HEK293 (cell line): ENCODE measurements around the gene KDF1.

Experiments
- GLI2 ChIP-seq: fragments of 450-650 bp; formaldehyde crosslinking; IDR thresholded peaks from 2 replicates; pipeline ENCODE4; 2017; ENCODE audit warnings: missing biosample characterization, missing genetic modification characterization, low read depth, borderline replicate concordance
- GLIS2 ChIP-seq: fragments of 450-650 bp; formaldehyde crosslinking; IDR thresholded peaks from 2 replicates; pipeline ENCODE4 v1.5.1; 2016; ENCODE audit warnings: missing biosample characterization, missing genetic modification characterization
- KLF1 ChIP-seq: fragments of 450-650 bp; formaldehyde crosslinking; IDR thresholded peaks from 2 replicates; pipeline ENCODE4 v1.5.1; 2016; ENCODE audit warnings: missing biosample characterization, missing genetic modification characterization
- KLF10 ChIP-seq: fragments of 450-650 bp; IDR thresholded peaks from 2 replicates; pipeline ENCODE4 v1.5.1; 2018; ENCODE audit warnings: missing biosample characterization, mild to moderate bottlenecking, missing genetic modification characterization
- KLF16 ChIP-seq: fragments of 450-650 bp; formaldehyde crosslinking; IDR thresholded peaks from 2 replicates; pipeline ENCODE4 v1.5.1; 2017; ENCODE audit warnings: missing biosample characterization, missing genetic modification characterization
- KLF8 ChIP-seq: fragments of 450-650 bp; formaldehyde crosslinking; IDR thresholded peaks from 2 replicates; pipeline ENCODE4 v1.5.1; 2016; ENCODE audit warnings: missing biosample characterization, missing genetic modification characterization
- KLF9 ChIP-seq: fragments of 450-650 bp; formaldehyde crosslinking; IDR thresholded peaks from 2 replicates; pipeline ENCODE4 v1.5.1; 2016; ENCODE audit warnings: missing biosample characterization, missing genetic modification characterization, low read depth
- SETDB1 ChIP-seq: IDR thresholded peaks from one replicate; pipeline ENCODE4 v1.6.1; 2017; ENCODE audit warnings: mild to moderate bottlenecking, low read length, moderate library complexity, mixed read lengths; ENCODE audit not compliant: insufficient read length
- SP2 ChIP-seq: fragments of 450-650 bp; formaldehyde crosslinking; IDR thresholded peaks from 2 replicates; pipeline ENCODE4 v1.5.1; 2016; ENCODE audit warnings: missing biosample characterization, missing genetic modification characterization
- SP7 ChIP-seq: fragments of 450-650 bp; formaldehyde crosslinking; IDR thresholded peaks from 2 replicates; pipeline ENCODE4 v1.5.1; 2016; ENCODE audit warnings: missing biosample characterization, missing genetic modification characterization
- TRIM28 ChIP-seq: IDR thresholded peaks from 2 replicates; pipeline ENCODE4 v1.6.1; 2011; ENCODE audit warnings: low read length, control low read depth, borderline replicate concordance
- ZBTB17 ChIP-seq: fragments of 450-650 bp; formaldehyde crosslinking; IDR thresholded peaks from 2 replicates; pipeline ENCODE4 v1.5.1; 2016; ENCODE audit warnings: missing biosample characterization, missing genetic modification characterization
- ZBTB21 ChIP-seq: fragments of 450-650 bp; formaldehyde crosslinking; IDR thresholded peaks from 2 replicates; pipeline ENCODE4 v1.5.1; 2017; ENCODE audit warnings: missing biosample characterization, missing genetic modification characterization
- ZFP41 ChIP-seq: fragments of 450-650 bp; formaldehyde crosslinking; IDR thresholded peaks from 2 replicates; pipeline ENCODE4 v1.5.1; 2016; ENCODE audit warnings: missing biosample characterization, missing genetic modification characterization, borderline replicate concordance
- ZNF132 ChIP-seq: fragments of 450-650 bp; formaldehyde crosslinking; IDR thresholded peaks from 2 replicates; pipeline ENCODE4 v1.5.1; 2017; ENCODE audit warnings: missing biosample characterization, missing genetic modification characterization, borderline replicate concordance
- ZNF37A ChIP-seq: fragments of 450-650 bp; IDR thresholded peaks from 2 replicates; pipeline ENCODE4 v1.5.1; 2018; ENCODE audit warnings: missing biosample characterization, missing genetic modification characterization
- ZNF394 ChIP-seq: fragments of 450-650 bp; formaldehyde crosslinking; IDR thresholded peaks from 2 replicates; pipeline ENCODE4 v1.5.1; 2016; ENCODE audit warnings: missing biosample characterization, missing genetic modification characterization, mild to moderate bottlenecking, moderate library complexity, borderline replicate concordance
- ZNF423 ChIP-seq: fragments of 450-650 bp; formaldehyde crosslinking; IDR thresholded peaks from 2 replicates; pipeline ENCODE4 v1.5.1; 2016; ENCODE audit warnings: missing biosample characterization, missing genetic modification characterization
- ZNF501 ChIP-seq: fragments of 450-650 bp; formaldehyde crosslinking; IDR thresholded peaks from 2 replicates; pipeline ENCODE4 v1.5.1; 2016; ENCODE audit warnings: missing biosample characterization, missing genetic modification characterization
- ZNF510 ChIP-seq: fragments of 450-650 bp; formaldehyde crosslinking; IDR thresholded peaks from 2 replicates; pipeline ENCODE4 v1.5.1; 2018; ENCODE audit warnings: mild to moderate bottlenecking, missing genetic modification characterization, missing biosample characterization; ENCODE audit not compliant: insufficient replicate concordance
- ZNF514 ChIP-seq: fragments of 450-650 bp; formaldehyde crosslinking; IDR thresholded peaks from 2 replicates; pipeline ENCODE4 v1.5.1; 2016; ENCODE audit warnings: missing biosample characterization, missing genetic modification characterization
- ZNF561 ChIP-seq: fragments of 450-650 bp; IDR thresholded peaks from 2 replicates; pipeline ENCODE4 v1.5.1; 2018; ENCODE audit warnings: missing biosample characterization, missing genetic modification characterization, borderline replicate concordance
- ZNF600 ChIP-seq: fragments of 450-650 bp; formaldehyde crosslinking; IDR thresholded peaks from 2 replicates; pipeline ENCODE4 v1.5.1; 2016; ENCODE audit warnings: missing biosample characterization, missing genetic modification characterization
- ZNF610 ChIP-seq: fragments of 450-650 bp; formaldehyde crosslinking; IDR thresholded peaks from 2 replicates; pipeline ENCODE4 v1.5.1; 2016; ENCODE audit warnings: missing biosample characterization, missing genetic modification characterization, borderline replicate concordance
- ZNF629 ChIP-seq: fragments of 450-650 bp; formaldehyde crosslinking; IDR thresholded peaks from 2 replicates; pipeline ENCODE4 v1.5.1; 2017; ENCODE audit warnings: missing biosample characterization, missing genetic modification characterization
- ZNF660 ChIP-seq: fragments of 450-650 bp; IDR thresholded peaks from 2 replicates; pipeline ENCODE4 v1.5.1; 2018; ENCODE audit warnings: missing biosample characterization, mild to moderate bottlenecking, missing genetic modification characterization
- ZNF843 ChIP-seq: fragments of 450-650 bp; formaldehyde crosslinking; IDR thresholded peaks from 2 replicates; pipeline ENCODE4 v1.5.1; 2016; ENCODE audit warnings: missing biosample characterization, missing genetic modification characterization
- ZSCAN23 ChIP-seq: fragments of 450-650 bp; formaldehyde crosslinking; IDR thresholded peaks from 2 replicates; pipeline ENCODE4 v1.5.1; 2016; ENCODE audit warnings: missing biosample characterization, missing genetic modification characterization
- TF ChIP-seq, protein P1 (sequence below): fragments of 450-650 bp; formaldehyde crosslinking; IDR thresholded peaks from 2 replicates; pipeline ENCODE4 v1.5.1; 2017; ENCODE audit warnings: missing biosample characterization, missing genetic modification characterization
- TF ChIP-seq, protein P2 (sequence below): fragments of 450-650 bp; formaldehyde crosslinking; IDR thresholded peaks from 2 replicates; pipeline ENCODE4 v1.5.1; 2016; ENCODE audit warnings: missing biosample characterization, missing genetic modification characterization
- TF ChIP-seq, protein P3 (sequence below): fragments of 450-650 bp; formaldehyde crosslinking; IDR thresholded peaks from 2 replicates; pipeline ENCODE4 v1.5.1; 2016; ENCODE audit warnings: missing biosample characterization, missing genetic modification characterization
- TF ChIP-seq, protein P4 (sequence below): fragments of 450-650 bp; formaldehyde crosslinking; IDR thresholded peaks from 2 replicates; pipeline ENCODE4 v1.5.1; 2016; ENCODE audit warnings: missing biosample characterization, missing genetic modification characterization
- TF ChIP-seq, protein P5 (sequence below): sonication (generic); formaldehyde crosslinking; IDR thresholded peaks from 2 replicates; pipeline ENCODE4 v1.8.1; 2022; ENCODE audit warnings: mild to moderate bottlenecking, moderate library complexity, missing genetic modification reagents
- TF ChIP-seq, protein P6 (sequence below): fragments of 450-650 bp; formaldehyde crosslinking; optimal IDR thresholded peaks from 2 replicates; pipeline ENCODE3; 2016; ENCODE audit warnings: missing biosample characterization, mild to moderate bottlenecking, missing genetic modification characterization

The KDF1 gene

DNA sequence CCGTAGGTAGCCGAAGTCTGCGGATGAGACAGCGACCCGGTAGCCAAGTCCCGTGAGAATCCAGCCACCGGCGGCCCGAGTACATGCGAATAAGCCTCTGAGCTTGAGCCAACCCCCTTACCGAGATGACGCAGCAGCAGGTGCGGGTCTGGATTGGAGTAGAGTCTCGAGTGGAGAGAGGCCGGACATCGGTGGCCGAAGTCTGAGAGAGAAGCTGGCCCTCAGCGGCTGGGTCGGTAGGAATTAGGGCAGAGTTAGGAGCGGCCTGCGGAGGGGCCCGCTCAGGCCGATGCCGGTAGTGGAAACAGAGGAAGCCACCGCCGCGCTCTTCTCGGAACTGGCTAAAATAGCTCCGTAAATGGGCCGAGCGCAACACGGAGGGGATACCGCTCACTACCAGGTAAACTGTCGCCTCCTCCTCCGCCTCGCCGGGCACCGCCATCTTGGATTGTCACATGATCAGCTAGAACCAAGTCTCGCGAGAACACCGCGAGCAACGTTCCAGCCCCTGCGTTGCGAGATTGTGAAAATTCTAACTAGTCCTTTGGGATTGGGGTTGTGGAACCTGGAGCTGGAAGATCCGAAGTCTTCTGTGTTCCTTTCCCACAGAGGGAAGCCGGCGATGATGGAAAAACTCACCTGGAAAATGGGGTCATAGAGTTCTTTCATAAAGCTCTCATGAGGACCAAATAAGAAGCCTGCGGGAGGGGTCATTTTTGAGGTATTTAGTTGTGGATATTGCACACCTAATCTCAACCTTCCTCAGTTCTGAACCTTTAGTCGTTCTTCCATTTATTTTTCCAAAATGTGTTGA lies 60.1 kb downstream of the KDF1 start, which contains the start of gene GPATCH3 (continued):
- 0 out of 2 replicates have a peak, but pooled peaks have one; percentile 28 for TF ChIP-seq KLF1
- peak; percentile 26; the same call in 1 of the 2 replicates for TF ChIP-seq GLI2 (tag by site-specific recombination)
- peak; percentile 77 for TF ChIP-seq ZNF629 (tag by site-specific recombination)
- peak; percentile 85 for TF ChIP-seq SP7 (tag by site-specific recombination)
- TF ChIP-seq ZNF394 (tag by site-specific recombination) = peak; percentile 90
- TF ChIP-seq ZNF610 (tag by site-specific recombination) = 0 out of 2 replicates have a peak, but pooled peaks have one; percentile 70
- TF ChIP-seq, protein P1, sequence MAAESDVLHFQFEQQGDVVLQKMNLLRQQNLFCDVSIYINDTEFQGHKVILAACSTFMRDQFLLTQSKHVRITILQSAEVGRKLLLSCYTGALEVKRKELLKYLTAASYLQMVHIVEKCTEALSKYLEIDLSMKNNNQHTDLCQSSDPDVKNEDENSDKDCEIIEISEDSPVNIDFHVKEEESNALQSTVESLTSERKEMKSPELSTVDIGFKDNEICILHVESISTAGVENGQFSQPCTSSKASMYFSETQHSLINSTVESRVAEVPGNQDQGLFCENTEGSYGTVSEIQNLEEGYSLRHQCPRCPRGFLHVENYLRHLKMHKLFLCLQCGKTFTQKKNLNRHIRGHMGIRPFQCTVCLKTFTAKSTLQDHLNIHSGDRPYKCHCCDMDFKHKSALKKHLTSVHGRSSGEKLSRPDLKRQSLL (tag by site-specific recombination) = peak; percentile 67
- TF ChIP-seq ZNF561 (tag by site-specific recombination) = peak; percentile 50; the same call in 1 of the 2 replicates
- TF ChIP-seq ZNF501 (tag by site-specific recombination) = peak; percentile 91
- peak; percentile 86 for TF ChIP-seq TRIM28
- TF ChIP-seq ZNF600 (tag by site-specific recombination) = peak; percentile 98
- peak; percentile 89 for TF ChIP-seq KLF8 (tag by site-specific recombination)
- TF ChIP-seq, protein P2, sequence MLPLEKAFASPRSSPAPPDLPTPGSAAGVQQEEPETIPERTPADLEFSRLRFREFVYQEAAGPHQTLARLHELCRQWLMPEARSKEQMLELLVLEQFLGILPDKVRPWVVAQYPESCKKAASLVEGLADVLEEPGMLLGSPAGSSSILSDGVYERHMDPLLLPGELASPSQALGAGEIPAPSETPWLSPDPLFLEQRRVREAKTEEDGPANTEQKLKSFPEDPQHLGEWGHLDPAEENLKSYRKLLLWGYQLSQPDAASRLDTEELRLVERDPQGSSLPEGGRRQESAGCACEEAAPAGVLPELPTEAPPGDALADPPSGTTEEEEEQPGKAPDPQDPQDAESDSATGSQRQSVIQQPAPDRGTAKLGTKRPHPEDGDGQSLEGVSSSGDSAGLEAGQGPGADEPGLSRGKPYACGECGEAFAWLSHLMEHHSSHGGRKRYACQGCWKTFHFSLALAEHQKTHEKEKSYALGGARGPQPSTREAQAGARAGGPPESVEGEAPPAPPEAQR (tag by site-specific recombination) = 0 out of 2 replicates have a peak, but pooled peaks have one; percentile 57
- TF ChIP-seq, protein P3, sequence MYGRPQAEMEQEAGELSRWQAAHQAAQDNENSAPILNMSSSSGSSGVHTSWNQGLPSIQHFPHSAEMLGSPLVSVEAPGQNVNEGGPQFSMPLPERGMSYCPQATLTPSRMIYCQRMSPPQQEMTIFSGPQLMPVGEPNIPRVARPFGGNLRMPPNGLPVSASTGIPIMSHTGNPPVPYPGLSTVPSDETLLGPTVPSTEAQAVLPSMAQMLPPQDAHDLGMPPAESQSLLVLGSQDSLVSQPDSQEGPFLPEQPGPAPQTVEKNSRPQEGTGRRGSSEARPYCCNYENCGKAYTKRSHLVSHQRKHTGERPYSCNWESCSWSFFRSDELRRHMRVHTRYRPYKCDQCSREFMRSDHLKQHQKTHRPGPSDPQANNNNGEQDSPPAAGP (tag by site-specific recombination) = peak; percentile 81
- TF ChIP-seq, protein P4, sequence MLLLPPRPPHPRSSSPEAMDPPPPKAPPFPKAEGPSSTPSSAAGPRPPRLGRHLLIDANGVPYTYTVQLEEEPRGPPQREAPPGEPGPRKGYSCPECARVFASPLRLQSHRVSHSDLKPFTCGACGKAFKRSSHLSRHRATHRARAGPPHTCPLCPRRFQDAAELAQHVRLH (tag by site-specific recombination) = peak; percentile 80
- TF ChIP-seq ZNF514 (tag by site-specific recombination) = no peak
- TF ChIP-seq KLF9 (tag by site-specific recombination) = peak; percentile 57; the same call in 1 of the 2 replicates
- peak; percentile 55 for TF ChIP-seq SP2 (tag by site-specific recombination)
- TF ChIP-seq ZNF660 (tag by site-specific recombination) = 0 out of 2 replicates have a peak, but pooled peaks have one; percentile 38
- peak; percentile 86 for TF ChIP-seq ZBTB17 (tag by site-specific recombination)
- TF ChIP-seq ZNF423 (tag by site-specific recombination) = 0 out of 2 replicates have a peak, but pooled peaks have one; percentile 17
- TF ChIP-seq KLF16 = peak; percentile 94
- TF ChIP-seq, protein P5, sequence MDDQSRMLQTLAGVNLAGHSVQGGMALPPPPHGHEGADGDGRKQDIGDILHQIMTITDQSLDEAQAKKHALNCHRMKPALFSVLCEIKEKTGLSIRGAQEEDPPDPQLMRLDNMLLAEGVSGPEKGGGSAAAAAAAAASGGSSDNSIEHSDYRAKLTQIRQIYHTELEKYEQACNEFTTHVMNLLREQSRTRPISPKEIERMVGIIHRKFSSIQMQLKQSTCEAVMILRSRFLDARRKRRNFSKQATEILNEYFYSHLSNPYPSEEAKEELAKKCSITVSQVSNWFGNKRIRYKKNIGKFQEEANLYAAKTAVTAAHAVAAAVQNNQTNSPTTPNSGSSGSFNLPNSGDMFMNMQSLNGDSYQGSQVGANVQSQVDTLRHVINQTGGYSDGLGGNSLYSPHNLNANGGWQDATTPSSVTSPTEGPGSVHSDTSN (CRISPR knock-in tag) = no peak
- 0 out of 2 replicates have a peak, but pooled peaks have one; percentile 47 for TF ChIP-seq ZBTB21 (tag by site-specific recombination)
- no peak for TF ChIP-seq ZNF132 (tag by site-specific recombination)
- TF ChIP-seq ZSCAN23 (tag by site-specific recombination) = peak; percentile 78; the same call in 1 of the 2 replicates
- no peak for TF ChIP-seq ZNF37A (tag by site-specific recombination)
- 0 out of 2 replicates have a peak, but pooled peaks have one; percentile 22 for TF ChIP-seq GLIS2 (tag by site-specific recombination)
- TF ChIP-seq, protein P6, sequence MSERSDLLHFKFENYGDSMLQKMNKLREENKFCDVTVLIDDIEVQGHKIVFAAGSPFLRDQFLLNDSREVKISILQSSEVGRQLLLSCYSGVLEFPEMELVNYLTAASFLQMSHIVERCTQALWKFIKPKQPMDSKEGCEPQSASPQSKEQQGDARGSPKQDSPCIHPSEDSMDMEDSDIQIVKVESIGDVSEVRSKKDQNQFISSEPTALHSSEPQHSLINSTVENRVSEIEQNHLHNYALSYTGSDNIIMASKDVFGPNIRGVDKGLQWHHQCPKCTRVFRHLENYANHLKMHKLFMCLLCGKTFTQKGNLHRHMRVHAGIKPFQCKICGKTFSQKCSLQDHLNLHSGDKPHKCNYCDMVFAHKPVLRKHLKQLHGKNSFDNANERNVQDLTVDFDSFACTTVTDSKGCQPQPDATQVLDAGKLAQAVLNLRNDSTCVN (tag by site-specific recombination) = peak; percentile 26
- TF ChIP-seq ZNF843 (tag by site-specific recombination) = peak; percentile 79
- no peak for TF ChIP-seq ZFP41 (tag by site-specific recombination)
- TF ChIP-seq KLF10 (tag by site-specific recombination) = peak; percentile 67
- TF ChIP-seq SETDB1 = no peak
- TF ChIP-seq ZNF510 (tag by site-specific recombination) = no peak
